Endothelial cell of umbilical vein (primary cell): ENCODE measurements around the gene KIF1B. TPM values are rescaled to one million over a fixed set of nuclear protein-coding genes. Genes with fewer than 3 reads are reported as not detected.

Experiments
- BruUV-seq: library from RNA; stranded (reverse); fragments of 400-500 nt; replicated peaks from 2 replicates; lab custom pipeline; 2021; lab: Mats Ljungman, UMichigan
- CTCF ChIA-PET: fragments of 300-600, 350-600 bp; sonication (Branson Sonifier 250); formaldehyde crosslinking; loops from one replicate; lab custom pipeline; 2021; ENCODE audit warnings: antibody characterized with exemption, inconsistent platforms; lab: Charles Lee
- POLR2A ChIA-PET: fragments of 300-600, 350-600 bp; sonication (Branson Sonifier 250); formaldehyde crosslinking; loops from one replicate; lab custom pipeline; 2021; ENCODE audit warnings: antibody characterized with exemption, inconsistent platforms; lab: Charles Lee
- DNase-seq: peaks from one replicate; pipeline ENCODE4 v3.0.0-alpha.2; 2011; ENCODE audit warnings: low read depth, low spot score
- FAIRE-seq: peaks from 2 replicates; lab custom pipeline; 2011; peaks lifted over from hg19 to GRCh38; lab: Jason Lieb, UNC
- H2AFZ ChIP-seq: 2 replicates; pipeline ENCODE4 v1.6.0; 2012; ENCODE audit warnings: low read depth, low read length, control low read depth, inconsistent platforms
- H3K27ac ChIP-seq: 2 replicates; pipeline ENCODE4 v1.5.1; 2011; ENCODE audit warnings: low read depth, mild to moderate bottlenecking, control low read depth, low read length, moderate library complexity; ENCODE audit not compliant: insufficient read depth
- H3K27me3 ChIP-seq, 2 experiments: 2 replicates each; pipeline versions ENCODE4 v1.6.0 to v1.6.1; 2011; ENCODE audit warnings: low read length in 2 of 2, mixed read lengths in 1 of 2; ENCODE audit not compliant: control insufficient read depth in 2 of 2, insufficient read depth in 2 of 2
- H3K36me3 ChIP-seq, 2 experiments: 2 replicates in 1 of 2; 3 replicates in 1 of 2; pipeline ENCODE4 v1.5.1; 2011; ENCODE audit warnings: low read length in 2 of 2, mild to moderate bottlenecking in 1 of 2, moderate library complexity in 1 of 2; ENCODE audit not compliant: control insufficient read depth in 2 of 2, insufficient read depth in 2 of 2; ENCODE audit errors: extremely low read depth in 1 of 2
- H3K4me1 ChIP-seq: 3 replicates; pipeline ENCODE4 v1.5.1; 2011; ENCODE audit warnings: mild to moderate bottlenecking, low read length; ENCODE audit not compliant: control insufficient read depth, insufficient read depth; ENCODE audit errors: extremely low read depth
- H3K4me2 ChIP-seq: 2 replicates; pipeline ENCODE4 v1.6.1; 2011; ENCODE audit warnings: low read length, control low read depth, mixed read lengths; ENCODE audit not compliant: insufficient read depth
- H3K4me3 ChIP-seq, 3 experiments: fragments of 200-600 bp in 1 of 3; sonication (generic), shearing (Covaris generic) in 1 of 3; replicated peaks in 1 of 3; 2 replicates each; pipeline ENCODE4 v1.5.1; 2011 to 2016; ENCODE audit warnings: control low read depth in 3 of 3, low read length in 3 of 3, mild to moderate bottlenecking in 2 of 3, inconsistent platforms in 1 of 3, low read depth in 1 of 3, moderate library complexity in 1 of 3; ENCODE audit not compliant: insufficient read depth in 1 of 3
- H3K79me2 ChIP-seq: 2 replicates; pipeline ENCODE4 v1.6.0; 2012; ENCODE audit warnings: low read length, inconsistent platforms; ENCODE audit not compliant: control insufficient read depth, insufficient read depth
- H3K9ac ChIP-seq: replicated peaks from 2 replicates; pipeline ENCODE3; 2011; ENCODE audit warnings: low read length, control low read depth; ENCODE audit not compliant: insufficient read depth; ENCODE audit errors: extremely low read depth
- H3K9me1 ChIP-seq: replicated peaks from 3 replicates; pipeline ENCODE4 v1.6.0; 2011; ENCODE audit warnings: mild to moderate bottlenecking, low read length; ENCODE audit not compliant: control insufficient read depth, insufficient read depth; ENCODE audit errors: extremely low read depth
- H3K9me3 ChIP-seq: replicated peaks from 2 replicates; pipeline ENCODE4 v1.5.1; 2012; ENCODE audit warnings: low read length, inconsistent platforms; ENCODE audit not compliant: control insufficient read depth, insufficient read depth
- H4K20me1 ChIP-seq: replicated peaks from 2 replicates; pipeline ENCODE3; 2011; ENCODE audit warnings: mild to moderate bottlenecking, low read length; ENCODE audit not compliant: control insufficient read depth, insufficient read depth; ENCODE audit errors: extremely low read depth
- CTCF ChIP-seq, 2 donors: IDR thresholded peaks; 1 replicate in 1 of 2; 2 replicates in 1 of 2; pipeline ENCODE4 v1.5.1; 2011; ENCODE audit warnings: low read length in 2 of 2, mild to moderate bottlenecking in 2 of 2, moderate library complexity in 2 of 2, control low read depth in 1 of 2, inconsistent platforms in 1 of 2, low read depth in 1 of 2; ENCODE audit not compliant: insufficient read depth in 1 of 2; ENCODE audit errors: extremely low read depth in 1 of 2
- EZH2 ChIP-seq: IDR thresholded peaks from 2 replicates; pipeline ENCODE4 v1.6.1; 2012; ENCODE audit warnings: borderline replicate concordance, low read depth, mild to moderate bottlenecking, moderate library complexity, low read length, inconsistent platforms; ENCODE audit not compliant: severe bottlenecking
- FOS ChIP-seq: IDR thresholded peaks from 2 replicates; pipeline ENCODE4 v1.6.1; 2011; ENCODE audit warnings: mild to moderate bottlenecking, low read length, moderate library complexity, borderline replicate concordance; ENCODE audit not compliant: insufficient read depth
- GATA2 ChIP-seq: IDR thresholded peaks from 2 replicates; pipeline ENCODE4 v1.7.0; 2011; ENCODE audit warnings: low read depth, mild to moderate bottlenecking, moderate library complexity, mixed read lengths, low read length; ENCODE audit not compliant: insufficient read length, insufficient read depth
- JUN ChIP-seq: IDR thresholded peaks from 2 replicates; pipeline ENCODE4 v1.6.1; 2011; ENCODE audit warnings: borderline replicate concordance, low read depth; ENCODE audit not compliant: insufficient read length, insufficient read depth
- MAX ChIP-seq: IDR thresholded peaks from 2 replicates; pipeline ENCODE4 v1.6.1; 2011; ENCODE audit not compliant: insufficient read depth, insufficient read length
- MYC ChIP-seq: IDR thresholded peaks from one replicate; pipeline ENCODE4 v1.6.1; 2011; ENCODE audit warnings: mild to moderate bottlenecking, low read depth, low read length
- POLR2A ChIP-seq: IDR thresholded peaks from 2 replicates; pipeline ENCODE4 v1.6.1; 2012; ENCODE audit warnings: low read depth, mild to moderate bottlenecking, control low read depth, low read length
- POLR2AphosphoS5 ChIP-seq: IDR thresholded peaks from 2 replicates; pipeline ENCODE4 v1.6.1; 2012; ENCODE audit warnings: low read depth, mild to moderate bottlenecking, control low read depth, low read length, moderate library complexity; ENCODE audit not compliant: insufficient read depth
- dilution Hi-C: fragments of 300-500 bp; cut with MboI; formaldehyde crosslinking; loops from one replicate; pipeline ENCODE4 v1.15.0; 2019; ENCODE audit warnings: low sequenced_read_pairs; ENCODE audit not compliant: extremely low pct_ligation_motif_present
- intact Hi-C: fragments of 100-400 bp; cut with micrococcal nuclease; formaldehyde crosslinking; loops from one replicate; pipeline ENCODE4 v1.10.0; 2022
- polyA plus RNA-seq, 4 experiments: library from polyadenylated mRNA; depleted of rRNA in 3 of 4; stranded (reverse) in 3 of 4; unstranded in 1 of 4; fragments of >200 nt; gene quantifications; 2 replicates each; pipeline versions ENCODE4 v1.2.1 to v1.2.3, GENCODE V29; 2011 to 2012; ENCODE audit warnings: missing spikeins in 1 of 4
- total RNA-seq: library from RNA; stranded (reverse); gene quantifications from 2 replicates; pipeline ENCODE4 v1.2.3, GENCODE V29; 2021

Gene KIF1B
- total and polyA plus RNA-seq, 2 donors (not counting 3 experiments of a cell fraction or from before 2014, with no cell fraction given): 14.8 to 58.6 TPM

- H3K27me3 ChIP-seq: no peaks in the 10 kb centered on the region
- dilution Hi-C loops (no loop called here), intact Hi-C loops (no loop called here)
- FAIRE-seq: no peak
- H3K9ac ChIP-seq: no peak overlapping the region
- no peak overlapping the region for H2AFZ ChIP-seq
- peaks cover 8% of the 10 kb centered on the region for H4K20me1 ChIP-seq
- H3K4me1 ChIP-seq: no peaks in the 10 kb centered on the region
- no peak for DNase-seq
- POLR2A ChIA-PET: interaction anchor here (0.6 kb wide), 1 partner anchor 446 kb away, joined by 3 read pairs; no protein-coding TSS in a partner anchor
- H3K9me1 ChIP-seq: no peaks in the 10 kb centered on the region
- H3K9me3 ChIP-seq: no peaks in the 10 kb centered on the region
- CTCF ChIA-PET: interaction anchor here (0.9 to 1.2 kb wide), 2 partner anchors 12 to 25 kb away, joined by 3 read pairs; no protein-coding TSS in a partner anchor
- no peak for TF ChIP-seq GATA2
- no peak for TF ChIP-seq JUN
- TF ChIP-seq FOS: no peak
- no peak for TF ChIP-seq EZH2
- TF ChIP-seq MAX: no peak
- TF ChIP-seq CTCF (IDR thresholded peaks at IDR 0.05; ENCODE audit: extremely low read depth in 1 of 2, insufficient read depth in 1 of 2, low read depth in 1 of 2, low read length in 2 of 2): no peak
- TF ChIP-seq POLR2AphosphoS5: no peak
- TF ChIP-seq MYC: no peak
- no peak for TF ChIP-seq POLR2A
- H3K27ac ChIP-seq: no peak overlapping the region
- H3K79me2 ChIP-seq: peaks cover 49% of the 10 kb centered on the region
- no peak overlapping the region for H3K4me3 ChIP-seq
- no peak overlapping the region for H3K4me2 ChIP-seq
- H3K36me3 ChIP-seq: peaks cover 0 to 5% of the 10 kb centered on the region in 2 experiments
- no TSS peak for BruUV-seq
These were observed 26.8 kb downstream of the KIF1B start for GRCh38 chr1:10237157-10237539.
